GM19468 (cell line): ENCODE measurements around the gene ITGA5.

Experiments used
- ATAC-seq: cut with Tn5 transposase; IDR thresholded peaks from one replicate; pipeline ENCODE4 v1.9.1; 2021; ENCODE audit warnings: mild to moderate bottlenecking, moderate library complexity, moderate number of reproducible peaks; ENCODE audit not compliant: unreplicated experiment; ENCODE audit errors: extremely low read depth

Gene ITGA5

DNA sequence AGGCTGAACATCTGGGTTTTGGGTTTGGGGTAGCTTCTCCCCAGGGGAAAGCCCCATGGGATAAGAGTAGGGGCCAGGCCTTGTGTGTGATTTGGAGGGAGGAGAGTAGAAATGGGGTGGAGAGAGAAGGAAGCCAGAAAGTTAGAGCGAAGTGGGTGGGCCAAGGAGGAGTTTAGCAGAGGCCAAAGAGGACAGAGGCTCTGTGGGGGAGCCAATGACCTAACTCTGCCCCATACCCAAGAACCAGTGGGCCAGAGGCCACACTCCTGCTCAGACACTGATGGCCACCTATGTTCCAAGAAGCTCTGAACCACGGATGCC lies 43.8 kb downstream of the ITGA5 start:
- no peak for ATAC-seq

DNA sequence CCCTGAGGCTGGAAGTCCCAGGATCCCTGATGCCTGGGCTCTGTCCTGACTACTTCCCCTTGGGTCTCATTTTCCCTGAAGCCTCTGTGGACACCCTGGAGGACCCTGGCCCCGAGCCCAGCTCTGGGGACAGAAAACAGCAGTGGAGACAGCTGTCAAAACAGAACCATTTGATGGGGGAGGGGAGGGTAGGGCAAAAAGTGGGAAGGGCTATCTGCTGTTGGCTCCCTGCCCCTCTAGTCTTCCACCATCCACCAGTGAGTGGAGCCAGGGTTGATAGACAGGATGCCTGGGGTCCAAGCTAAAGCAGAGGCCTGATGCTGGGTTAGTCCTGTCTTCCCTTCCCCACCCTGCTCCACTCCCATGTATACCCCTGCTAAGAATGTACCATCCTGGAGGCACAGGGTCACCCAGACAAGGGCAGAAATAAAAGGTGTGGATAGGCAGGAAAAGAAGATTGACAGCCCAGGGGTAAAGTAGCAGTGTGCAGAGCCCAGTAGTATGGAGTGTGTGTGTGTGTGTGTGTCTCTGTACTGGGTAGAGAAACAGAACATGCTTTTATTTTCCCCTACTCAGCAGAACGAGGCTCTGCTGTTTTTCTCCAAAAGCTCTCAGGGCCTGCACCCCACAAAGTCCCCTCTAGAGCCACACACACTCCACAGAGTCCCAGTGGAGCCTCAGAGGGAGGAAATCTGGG lies 44.4 kb downstream of the ITGA5 start:
- ATAC-seq, result no peak

DNA sequence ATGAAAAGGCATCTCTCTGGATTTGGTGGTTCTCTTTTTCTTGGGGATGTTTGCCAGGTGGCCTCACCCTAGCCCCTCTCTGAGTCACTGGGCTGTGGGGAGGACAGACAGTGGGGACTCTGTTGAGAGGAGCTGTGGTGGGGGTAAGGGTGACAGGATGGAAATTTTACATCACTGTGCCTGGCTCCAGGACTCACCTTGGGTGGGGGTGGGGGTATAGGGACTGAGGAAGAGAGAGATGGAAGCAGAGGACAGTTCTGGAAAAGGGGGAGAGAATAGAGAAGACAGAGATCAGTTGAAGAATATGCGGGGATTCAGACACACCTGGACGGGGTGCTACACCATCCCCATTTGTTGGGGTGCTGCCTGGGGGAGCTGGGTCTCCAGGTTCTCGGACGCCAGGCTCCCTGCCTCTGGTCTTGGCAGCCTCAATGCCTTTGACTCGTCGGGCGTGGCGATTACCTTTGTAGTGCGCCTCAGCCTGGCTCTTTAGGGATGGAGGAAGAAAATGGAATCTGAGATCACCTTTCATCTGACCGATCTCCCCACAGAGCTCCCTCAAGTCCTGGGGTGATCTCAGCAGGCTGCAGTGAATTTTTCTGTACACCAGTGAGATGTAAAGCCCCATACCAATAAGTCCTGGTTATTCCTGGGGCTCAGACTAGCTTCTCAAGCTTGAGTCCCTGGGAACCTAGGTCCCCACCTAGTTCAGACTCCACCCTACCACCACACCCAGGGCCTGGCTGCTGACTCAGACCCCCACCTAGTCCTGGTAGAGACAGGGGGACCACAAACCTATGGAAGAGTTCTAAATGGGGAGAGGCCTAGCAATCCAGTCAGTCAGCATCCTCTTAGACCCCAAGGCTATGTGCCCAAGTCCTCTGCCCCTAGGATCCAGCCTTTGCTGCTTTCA lies 45.2 kb downstream of the ITGA5 start:
- ATAC-seq, result no peak

DNA sequence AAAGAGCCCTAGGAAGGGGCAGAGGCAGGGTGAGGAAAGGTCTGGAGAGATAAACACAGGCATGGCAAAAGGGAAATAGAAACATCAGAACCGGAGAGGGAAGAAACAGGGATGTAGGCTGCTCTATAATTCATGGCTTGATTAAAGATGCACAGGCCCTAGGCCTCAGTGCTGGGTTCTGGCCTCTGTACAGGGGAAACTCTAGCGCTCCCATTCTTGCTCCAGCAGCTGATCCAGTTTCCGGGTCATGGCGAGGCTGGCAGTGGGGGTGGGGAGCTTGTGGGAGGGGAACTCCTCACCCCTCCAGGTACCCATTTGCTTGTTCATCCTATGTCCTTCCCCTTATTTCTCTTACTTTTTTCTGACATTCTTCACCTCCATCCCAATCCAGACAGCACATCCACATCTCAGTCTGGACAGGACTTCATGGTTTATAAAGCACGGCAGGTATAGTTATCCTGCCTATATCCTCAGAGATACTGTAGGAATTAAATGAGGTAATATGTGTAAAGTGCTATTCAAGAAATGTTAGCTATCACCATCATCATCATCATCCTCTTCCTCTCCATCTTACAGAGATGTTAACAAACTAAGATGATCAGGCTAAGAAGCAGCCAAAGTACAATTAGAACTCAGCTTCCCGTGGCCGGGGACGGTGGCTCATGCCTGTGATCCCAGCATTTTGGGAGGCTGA lies 46.8 kb downstream of the ITGA5 start:
- ATAC-seq, result no peak

DNA sequence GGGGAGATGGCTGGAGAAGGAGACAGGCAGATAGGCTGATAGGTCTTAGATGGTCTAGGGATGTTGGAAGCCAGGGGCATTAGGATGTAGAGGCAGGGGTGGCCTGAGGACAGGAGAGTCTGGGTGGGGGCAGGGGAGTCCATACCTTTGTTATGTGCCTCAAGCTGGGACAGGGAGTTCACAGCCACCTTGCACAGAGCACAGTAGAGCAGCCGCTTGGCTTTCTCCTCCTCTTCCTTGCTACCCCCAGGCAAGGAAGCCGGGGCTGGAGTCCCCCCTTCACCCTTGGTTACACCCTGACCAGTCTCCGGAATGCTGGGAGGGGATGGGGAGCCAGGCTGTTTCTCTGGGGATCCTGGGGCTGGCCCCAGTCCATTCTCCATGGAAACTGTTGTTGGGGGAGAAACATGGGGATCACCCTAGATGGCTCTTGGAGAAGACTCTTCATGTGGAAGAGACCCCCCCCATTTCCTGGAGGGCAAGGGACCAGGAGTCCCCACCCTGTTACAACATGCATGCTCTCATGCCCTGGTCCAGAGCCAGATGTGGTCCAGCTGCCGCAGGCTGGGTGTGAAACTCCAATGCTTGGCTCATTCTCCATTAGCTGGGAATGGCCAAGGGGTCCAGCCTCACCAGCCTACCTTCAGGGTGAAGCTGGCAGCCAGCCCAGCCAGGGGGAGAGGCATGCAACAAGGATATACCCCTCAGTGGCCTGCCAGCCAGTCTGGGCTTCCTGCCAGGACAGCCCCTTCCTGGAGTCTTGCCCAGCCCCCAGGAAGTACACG lies 47.5 kb downstream of the ITGA5 start:
- ATAC-seq, result no peak

DNA sequence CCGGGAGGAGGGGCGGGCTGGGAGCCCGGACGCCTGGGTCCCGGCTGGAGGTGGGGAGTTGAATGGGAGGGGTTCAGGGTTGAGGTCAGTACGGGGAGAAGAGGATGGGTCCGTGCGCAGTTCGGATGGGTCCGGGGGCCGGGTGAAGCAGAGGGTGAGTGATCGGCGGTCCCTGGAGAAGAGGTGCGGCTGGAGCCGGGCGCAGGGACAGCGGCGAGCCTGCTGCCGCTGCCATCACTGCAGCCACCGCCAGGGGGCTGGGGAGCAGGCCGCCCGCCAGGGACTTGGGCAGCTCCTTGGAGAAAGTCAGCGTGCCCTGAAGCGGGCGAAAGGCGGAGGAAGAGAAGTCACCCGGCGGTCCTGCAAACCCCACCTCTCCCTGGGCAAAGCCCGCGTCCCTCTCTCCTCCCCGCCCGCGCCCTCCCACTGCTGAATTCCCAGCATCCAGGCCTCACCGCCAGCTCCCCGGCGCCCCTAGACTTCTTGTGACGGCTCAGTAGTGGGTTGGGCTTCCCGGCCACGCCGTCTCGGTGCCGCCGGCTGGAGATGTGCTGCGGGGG lies 48.8 kb downstream of the ITGA5 start:
- no peak for ATAC-seq

DNA sequence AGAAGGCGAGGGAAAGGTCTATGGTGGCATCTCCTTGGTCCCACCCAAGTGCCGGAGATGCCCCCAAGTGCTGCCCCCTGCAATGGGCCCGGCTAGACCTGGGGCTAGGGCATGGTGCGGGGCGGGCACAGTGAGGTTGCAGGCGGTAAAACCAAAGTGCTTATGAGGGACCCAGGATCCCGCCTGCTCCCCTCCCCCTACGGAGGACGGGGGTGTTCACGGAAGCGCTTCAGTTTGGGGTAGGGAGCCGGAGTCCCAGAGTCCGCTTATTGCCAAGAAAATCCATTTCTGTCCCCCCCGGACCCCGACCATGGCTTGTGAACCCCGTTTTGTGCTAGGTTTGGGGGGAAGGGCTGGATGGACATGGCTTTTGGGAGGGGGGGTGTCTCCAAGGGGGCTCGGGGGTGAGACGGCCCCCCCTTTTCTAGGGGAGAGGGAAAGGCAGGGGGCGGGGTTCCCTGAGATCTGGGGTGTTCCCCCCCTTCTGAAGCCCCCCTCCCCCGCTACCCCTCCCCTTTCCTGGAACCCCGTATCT lies 49.4 kb downstream of the ITGA5 start:
- no peak for ATAC-seq

DNA sequence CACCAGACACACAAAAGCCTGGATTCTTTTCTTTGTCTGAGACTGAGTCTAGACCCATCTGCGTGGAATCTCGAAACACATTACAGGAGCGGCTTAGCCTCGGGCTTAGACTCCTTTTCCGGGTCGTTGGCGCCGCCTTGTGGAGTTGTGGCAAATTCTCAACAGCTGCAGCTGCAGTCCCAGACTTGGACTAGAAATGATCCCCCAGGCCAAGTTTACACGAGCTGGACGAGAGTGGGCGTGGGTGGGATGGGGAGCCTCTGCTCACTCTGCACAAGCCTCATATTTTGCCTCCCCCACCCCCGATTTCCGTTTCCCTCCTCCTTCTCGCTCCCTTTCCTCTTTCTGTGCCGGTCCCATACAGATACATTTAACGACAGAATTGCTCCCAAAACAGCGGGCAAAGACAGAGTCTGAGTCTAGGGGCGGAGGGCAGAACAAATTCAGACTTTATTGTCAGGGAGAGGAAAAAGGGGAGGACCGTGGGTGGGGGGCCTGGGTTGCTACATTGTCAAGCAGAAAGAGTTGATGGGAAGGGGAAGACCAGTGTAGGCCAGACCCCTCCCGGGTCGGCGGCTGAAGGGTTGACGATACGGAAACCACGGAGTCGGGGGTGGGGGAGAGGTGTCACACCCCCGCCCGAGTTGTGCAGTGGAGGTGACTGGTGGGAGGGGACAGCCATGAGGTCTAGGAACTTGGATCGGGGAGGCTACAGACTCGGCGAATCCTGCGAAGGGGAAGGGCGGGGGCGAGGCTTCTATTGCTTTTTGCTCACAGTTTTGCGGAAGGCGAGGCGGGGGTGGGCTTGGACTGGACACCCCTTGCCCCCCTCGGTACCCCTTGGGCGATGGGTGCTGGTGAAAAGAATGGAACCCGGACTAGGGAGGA lies 50.1 kb downstream of the ITGA5 start:
- ATAC-seq, result peak; percentile 66

DNA sequence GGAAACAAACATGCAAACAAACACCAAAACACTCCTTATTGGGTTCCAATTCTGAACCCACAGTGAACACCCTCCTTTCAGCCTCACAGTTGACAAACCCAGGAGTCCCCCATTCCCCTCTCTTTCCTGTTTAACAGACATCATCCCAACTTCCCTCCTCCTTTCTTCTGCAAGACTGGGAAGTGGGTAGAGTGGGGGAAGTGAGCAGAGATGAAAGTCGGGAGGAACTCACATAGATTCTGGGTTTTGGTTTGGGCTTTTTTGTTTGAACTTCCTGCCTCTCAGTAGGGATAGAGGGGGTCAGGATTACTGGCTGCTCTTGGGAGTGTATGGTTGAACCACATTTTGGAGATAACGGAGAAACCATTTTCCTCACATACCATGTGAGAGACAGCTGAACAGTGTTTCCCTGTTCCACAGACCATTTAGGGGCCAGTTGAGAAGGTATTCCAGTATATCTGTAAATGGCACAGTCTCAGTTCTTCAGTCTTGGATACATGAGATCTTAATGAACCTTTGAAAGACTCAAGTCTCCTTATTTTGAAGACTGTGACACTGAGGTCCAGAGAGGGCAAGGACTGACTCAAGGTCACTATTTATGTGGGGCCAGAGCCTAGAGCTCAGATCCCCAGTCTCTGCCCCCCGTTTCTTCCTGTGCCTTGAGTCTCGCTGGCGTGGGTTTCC lies 50.9 kb downstream of the ITGA5 start:
- ATAC-seq, result no peak

DNA sequence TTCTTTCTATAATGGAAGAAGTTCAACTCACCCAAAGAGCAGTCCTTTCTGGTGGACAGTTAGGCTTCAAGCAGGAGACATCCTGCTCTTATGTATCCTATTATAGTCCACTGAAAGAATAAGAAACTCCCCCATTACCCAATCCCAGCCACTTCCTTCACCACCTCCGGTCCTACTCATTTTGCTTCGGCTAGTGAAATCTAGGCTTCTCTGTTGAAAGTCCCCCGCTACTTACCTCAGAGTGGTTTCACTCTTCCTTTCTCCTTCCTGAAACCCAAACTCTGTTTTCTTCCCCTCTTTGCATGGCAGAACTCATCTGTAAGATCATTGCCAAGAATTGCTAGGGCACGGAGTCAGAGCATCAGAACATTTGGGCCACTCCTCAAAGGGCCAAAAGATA lies 54.7 kb downstream of the ITGA5 start, which contains the start of gene GPR84:
TSS of gene GPR84 (minus strand) at position 74 of the 400 bp plus-strand sequence. CDS start 635 bp downstream, outside the sequence.
- ATAC-seq, result peak; percentile 34

DNA sequence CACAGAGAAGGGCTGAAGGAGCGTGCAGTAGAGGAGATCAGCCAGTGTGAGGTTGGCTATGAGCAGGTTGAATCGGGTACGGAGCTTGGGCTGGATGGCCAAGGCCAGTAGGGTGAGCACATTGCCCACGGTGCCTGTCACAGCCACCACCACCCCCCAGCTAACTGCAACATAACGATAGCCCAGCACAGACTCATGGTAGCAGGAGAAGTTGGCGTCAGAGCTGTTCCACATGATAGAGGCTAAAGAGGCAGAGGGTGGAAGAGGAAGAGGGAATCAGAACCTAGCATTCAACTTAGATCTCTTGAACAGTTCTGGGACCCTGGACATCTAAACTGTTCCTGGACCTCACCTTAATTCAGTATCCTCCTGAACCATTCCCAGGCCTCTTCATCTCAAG lies 55.4 kb downstream of the ITGA5 start:
- no peak for ATAC-seq

DNA sequence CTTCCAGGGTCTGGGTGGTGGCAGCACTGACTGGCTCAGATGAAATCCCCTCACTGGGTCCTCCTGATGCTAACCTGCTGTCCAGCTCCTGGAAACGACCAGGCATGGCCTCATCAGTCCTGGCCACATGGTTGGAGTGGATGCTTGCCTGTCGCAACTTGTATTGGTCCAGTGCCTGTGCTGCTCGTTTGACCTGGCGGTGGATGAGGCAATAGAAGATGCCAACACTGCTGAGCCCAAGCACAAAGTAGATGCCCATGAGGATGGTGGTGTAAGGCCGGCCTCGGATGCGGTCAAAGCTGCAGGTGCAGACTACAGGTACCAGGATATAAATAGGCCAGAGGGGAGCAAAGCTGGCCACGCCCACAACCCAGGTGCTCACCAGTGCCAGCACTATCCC lies 56.0 kb downstream of the ITGA5 start:
- ATAC-seq, result no peak

DNA sequence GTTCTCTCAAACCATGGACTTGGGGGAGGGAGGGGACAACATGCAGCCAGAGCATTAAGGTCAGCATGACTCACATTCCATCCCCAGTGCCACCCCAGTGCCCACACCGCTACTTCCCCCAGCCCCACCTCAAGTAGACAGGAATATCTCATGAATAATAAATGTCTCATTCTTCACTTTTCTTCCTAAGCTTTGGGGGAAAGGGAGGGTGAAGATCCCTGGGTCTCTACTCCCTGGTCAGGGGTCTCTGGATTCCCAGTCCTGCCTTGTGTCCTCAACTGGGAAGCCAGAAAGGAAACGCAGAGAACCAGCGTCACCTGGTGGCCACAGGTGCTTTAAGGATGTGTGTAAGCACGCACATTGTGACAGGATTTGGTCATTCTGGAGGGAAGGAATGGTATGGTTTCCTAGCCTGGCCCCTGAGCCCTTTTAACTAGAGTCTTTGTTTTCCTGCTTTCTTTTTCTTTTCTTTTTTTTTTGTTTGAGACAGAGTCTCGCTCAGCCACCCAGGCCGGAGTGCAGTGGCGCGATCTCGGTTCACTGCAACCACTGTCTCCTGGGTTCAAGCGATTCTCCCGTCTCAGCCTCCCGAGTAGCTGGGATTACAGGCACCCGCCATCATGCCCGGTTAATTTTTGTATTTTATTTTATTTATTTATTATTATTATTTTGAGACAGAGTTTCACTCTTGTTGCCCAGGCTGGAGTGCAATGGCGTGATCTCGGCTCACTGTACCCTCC lies 58.2 kb downstream of the ITGA5 start:
- ATAC-seq, result no peak

DNA sequence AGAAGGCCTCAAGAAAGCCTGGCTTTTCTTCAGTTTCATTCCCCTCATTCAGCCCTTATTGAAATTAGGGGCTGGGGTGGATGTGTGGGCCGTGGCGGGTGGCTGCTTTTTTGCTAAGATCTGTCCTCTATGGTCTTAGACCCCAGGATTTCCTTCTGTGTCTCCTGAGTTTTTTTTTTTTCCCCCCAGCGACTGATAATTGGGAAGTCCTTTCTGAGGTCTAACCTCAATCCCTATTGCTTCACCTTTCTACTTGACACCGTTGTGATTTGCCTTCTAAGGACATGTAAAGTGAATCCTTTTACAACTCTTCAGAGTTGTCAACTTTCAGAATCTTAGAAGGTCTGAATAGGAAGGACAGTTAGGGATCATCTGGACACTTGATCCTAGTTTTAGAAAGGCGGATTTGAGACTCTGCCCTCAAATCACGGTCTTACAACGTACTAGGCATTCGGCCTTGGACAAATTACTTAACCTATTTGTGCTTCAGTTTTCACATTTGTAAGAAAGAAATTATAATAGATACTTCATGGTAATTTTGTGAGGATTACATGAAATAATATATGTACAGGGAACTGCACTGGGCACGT lies 59.2 kb downstream of the ITGA5 start:
- no peak for ATAC-seq

DNA sequence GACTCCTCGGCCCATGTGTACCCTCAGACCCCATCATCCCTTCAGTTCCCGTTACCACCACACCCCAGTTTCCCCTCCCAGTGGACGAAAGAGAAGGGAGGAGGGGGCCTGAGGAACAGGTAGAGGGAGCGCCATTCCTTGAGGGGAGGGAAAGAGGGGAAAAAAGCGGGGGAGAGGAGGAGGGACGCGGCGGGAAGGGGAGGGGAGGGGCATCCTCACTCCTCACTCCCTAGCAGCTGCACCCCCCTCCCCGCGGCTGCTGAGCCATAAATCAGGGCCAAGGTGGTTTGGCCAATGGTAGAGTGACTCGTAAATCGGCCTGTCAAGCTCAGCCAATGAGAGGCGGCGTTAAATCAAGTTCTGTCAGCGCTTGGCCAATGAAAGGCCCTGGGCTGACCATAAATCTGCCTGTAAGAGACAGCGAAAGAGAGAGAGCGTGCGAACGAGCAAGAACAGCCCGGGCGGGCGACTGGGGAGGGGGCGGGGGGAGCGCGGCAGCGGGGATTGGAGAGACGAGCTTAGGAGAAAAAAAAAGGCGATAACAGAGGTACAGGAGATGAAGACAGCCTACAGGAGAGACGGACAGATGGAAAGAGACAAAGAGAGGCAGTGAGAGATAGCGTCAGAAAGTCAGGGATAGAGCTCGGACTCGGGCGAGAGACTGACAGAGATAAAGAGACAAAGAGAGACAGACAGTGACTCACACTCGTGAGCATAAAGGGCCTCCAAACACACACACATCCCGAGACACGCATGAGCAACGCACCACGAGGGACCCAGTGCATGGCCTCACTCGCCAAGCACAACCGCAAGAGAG lies 59.9 kb downstream of the ITGA5 start:
- peak; percentile 99 for ATAC-seq

DNA sequence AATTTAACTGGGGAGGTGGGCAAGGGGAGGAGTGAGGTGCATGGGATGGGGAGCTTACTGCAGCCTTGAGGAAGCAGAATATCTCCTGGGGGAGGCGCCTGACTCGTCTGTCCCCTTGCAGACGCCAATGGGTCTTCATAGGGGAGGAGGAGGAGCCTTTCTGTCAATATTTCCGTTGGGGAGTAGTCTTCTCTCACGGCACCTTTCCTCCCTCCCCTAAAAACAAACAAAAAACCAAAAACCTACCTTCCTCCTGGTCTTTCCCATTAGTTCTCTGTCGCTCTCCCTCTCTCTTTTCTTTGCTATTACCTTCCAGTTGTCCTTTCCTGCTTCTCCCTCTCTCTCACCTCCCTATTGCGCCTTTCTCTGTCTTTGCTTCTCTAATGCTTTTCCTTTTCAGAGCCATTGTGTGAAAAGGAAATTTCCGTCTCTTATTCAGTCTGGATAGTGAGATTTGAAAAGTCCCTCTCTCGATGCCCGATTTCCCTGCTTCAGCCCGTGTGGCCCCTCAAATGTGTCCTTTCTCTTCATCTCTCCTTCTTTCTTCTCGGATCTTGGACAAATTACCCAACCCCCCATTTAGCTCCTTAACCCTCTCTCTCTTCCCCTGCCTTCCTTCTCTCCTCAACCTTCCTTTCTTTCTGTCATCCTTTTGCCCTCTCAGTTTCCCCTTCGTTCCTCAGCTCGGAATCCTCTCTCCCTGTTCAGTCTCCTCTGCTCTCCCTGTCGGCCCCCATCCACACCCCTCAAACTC lies 60.7 kb downstream of the ITGA5 start:
- no peak for ATAC-seq
